Nucleus accumbens (tissue), 56 donors: ENCODE measurements around the gene ZER1.
"Not testable (repeated sequence)": the region's sequence is repeated elsewhere in the genome, so short reads cannot be mapped to it uniquely, and the experiment has no call there.

Experiments used
- DNase-seq, 56 donors: peaks; one replicate each; lab custom pipeline; 2025; lab: John Stamatoyannopoulos, UW

ZER1 gene

DNA sequence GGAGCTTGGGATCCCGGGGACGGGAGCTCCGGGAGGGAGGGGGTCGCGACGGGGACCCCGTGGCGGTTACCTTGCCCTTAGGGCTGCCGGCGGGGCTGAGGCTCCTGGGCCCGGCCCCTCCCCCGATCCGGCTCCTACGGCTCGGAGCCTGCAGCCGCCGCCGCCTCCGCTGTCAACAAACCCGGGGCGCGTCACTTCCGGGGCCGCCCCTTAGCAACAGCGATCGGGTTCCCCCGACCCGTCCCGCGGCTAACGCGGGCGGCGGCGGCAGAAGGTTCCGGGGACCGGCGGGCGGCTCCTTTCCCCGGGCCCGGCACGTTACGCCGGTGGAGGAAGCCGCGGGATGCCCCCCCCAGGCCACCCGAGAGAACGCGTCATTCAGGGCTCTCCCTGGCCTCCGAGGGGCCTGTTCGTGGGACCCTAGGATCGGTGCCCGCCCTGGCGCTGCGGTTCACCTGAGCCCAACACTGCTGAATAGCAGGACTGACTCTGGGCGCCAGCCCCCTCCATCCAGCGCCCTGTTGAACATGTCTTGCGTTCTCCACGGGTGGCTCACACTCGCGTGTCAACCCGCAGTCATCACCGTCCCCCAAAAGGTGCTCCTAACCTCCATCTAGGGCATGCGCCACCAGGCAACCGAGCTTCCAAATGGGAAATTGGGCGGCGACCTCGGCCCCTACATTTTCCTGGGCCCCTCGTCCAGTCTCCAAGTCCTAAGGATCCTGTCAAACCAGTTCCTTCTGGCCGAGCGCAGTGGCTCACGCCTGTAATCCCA lies at the start of gene ZER1:
ZER1 (minus strand) TSS at position 183 of the 775 bp plus-strand sequence. CDS start 16,362 bp downstream, outside the sequence.
- DNase-seq, result peak in 55 of 56 donors; percentile 22 to 95 (median 85)

- DNase-seq, result no peak
Measured at GRCh38 chr9:128820665-128821583, 49.2 kb upstream of the ZER1 start.

GRCh38 chr9:128819716-128820664 lies 48.3 kb upstream of the ZER1 start:
- peak in 30 of 56 donors; percentile 7 to 75 (median 36) for DNase-seq

DNA sequence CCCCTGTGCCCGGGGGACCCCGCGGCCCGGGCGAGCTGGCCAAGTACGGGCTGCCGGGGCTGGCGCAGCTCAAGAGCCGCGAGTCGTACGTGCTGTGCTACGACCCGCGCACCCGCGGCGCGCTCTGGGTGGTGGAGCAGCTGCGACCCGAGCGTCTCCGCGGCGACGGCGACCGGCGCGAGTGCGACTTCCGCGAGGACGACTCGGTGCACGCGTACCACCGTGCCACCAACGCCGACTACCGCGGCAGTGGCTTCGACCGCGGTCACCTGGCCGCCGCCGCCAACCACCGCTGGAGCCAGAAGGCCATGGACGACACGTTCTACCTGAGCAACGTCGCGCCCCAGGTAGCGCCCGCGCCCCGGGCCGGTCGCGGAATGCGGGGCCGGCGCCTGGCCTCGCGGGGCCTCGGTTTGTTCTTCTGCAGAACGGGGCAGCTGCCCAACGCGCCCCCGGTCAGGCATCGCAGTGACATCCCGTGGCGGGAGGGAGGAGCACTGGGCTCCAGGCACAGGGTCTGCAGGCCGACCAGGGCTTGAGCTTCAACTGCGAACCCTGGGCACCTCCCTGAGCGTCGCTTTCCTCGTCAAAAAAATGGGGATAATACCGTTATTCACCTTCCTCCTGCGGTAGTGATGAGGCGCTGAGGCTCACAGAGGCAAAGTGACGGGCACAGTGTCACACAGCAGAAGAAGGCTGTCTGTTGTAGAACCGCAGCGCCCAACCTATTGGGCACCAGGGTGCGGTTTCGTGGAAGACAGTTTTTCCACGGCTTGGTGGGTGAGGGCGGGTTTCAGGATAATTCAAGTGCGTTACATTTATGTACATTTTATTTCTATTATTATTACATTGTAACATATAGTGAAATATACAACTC lies 47.4 kb upstream of the ZER1 start:
- DNase-seq, result peak in 37 of 56 donors; percentile 11 to 66 (median 45)

DNA sequence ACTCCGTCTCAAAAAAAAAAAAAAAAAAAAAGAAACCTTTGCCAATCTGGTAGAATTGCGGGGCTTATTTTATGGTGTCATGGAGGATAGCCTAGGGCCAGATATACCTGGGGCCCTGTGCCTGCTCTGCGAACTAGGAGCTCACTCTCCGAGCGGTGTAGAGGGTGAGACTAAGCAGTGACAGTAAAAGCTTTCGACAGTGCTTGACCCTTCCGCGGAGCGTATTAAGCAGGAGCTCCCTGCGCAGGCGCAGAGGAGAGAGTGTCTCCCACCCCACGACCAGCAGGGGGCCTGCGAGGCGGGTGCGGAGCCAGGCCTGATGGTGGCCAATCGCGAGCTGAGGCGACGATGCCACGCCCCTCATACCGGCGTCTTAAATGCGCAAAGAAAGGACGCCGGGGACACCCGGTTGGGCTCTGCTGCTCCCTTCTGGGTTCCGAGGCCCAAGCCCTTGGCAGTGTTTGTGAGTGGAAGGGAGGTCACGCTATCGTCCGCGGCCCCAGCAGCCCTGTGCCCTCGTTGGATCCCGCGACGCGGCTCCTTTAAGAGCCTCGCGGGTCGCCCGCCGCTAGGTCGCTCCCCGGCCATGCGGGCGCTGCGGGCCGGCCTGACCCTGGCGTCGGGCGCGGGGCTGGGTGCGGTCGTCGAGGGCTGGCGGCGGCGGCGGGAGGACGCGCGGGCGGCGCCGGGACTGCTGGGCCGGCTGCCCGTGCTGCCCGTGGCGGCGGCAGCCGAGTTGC lies 46.5 kb upstream of the ZER1 start, which contains the start of gene ENDOG:
ENDOG (plus strand) TSS at position 402 of the 740 bp plus-strand sequence; CDS start at position 587, 185 bp downstream.
- peak; percentile 70 to 99 (median 96) for DNase-seq

DNA sequence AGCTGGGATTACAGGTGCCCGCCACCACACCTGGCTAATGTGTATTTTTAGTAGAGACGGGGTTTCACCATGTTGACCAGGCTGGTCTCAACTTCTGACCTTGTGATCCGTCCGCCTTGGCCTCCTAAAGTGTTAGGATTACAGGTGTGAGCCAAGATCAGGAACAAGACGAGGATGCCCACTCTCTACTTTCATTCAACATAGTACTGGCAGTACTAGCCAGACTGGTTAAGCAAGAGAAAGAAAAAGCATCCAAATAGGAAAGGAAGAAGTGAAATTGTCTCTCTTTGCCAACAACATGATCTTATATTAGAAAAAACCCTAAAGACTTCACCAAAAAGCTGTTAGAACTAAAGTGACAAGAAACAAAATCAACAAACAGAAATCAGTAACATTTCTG lies 39.1 kb upstream of the ZER1 start:
- DNase-seq, result no peak

GRCh38 chr9:128809831-128810230 lies 38.1 kb upstream of the ZER1 start:
- DNase-seq, result no peak

GRCh38 chr9:128809036-128809599 lies 37.4 kb upstream of the ZER1 start:
- DNase-seq, result no peak

DNA sequence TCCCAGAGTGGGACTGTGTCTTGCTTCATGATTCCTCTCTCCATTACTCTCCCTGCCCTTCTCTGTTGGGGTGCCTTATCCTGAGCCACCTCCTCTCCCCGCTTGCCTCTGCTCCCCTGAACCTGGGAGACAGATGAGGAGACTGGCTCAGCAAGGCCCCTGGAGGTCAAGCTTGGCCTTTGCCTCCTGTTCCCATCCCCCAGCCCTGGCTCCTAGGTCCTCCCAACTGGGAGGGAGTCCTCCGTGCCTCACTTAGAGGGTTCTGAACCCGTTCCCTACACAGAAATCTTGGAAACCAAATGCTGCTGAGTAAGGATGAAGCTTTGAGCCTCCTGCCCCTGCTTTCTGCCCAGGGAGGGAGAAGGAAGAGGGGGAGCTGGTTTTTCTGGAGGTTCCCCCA lies 36.8 kb upstream of the ZER1 start:
- no peak for DNase-seq

DNA sequence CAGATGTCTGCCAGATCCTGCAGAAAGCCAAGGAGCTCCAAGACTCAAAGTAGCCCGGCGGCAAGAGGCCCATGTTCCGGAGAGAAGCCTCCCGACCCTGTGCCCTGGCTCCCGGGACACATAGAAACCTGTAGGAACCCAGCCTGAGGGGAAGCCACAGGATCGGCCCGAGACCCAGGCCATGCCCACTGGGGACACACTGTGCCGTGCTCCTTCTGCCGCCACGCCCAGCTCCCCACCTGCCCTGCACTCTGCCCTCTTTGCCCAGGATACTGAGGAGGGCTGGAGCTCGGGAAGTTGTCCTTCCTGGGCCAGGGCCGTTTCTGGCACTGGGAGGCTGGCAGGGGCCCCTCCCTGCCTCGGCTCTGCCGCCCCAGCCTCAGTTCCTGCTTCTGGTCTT lies 36.1 kb upstream of the ZER1 start:
- DNase-seq, result no peak

DNA sequence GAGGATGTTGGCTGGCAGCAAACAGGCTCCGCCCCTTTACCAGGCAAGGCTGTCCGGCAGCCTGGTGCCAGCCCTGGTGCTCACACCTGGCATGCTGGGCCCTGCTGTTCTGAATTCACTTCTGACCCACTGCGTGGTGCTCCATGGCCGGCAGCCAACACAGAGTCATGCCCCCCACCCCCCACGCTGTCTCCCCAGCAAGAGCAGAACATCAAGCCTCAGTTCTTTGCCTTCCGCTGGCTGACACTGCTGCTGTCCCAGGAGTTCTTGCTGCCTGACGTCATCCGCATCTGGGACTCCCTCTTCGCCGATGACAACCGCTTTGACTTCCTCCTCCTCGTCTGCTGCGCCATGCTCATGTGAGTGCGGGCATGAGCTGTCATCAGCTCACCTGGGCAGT lies 33.9 kb upstream of the ZER1 start:
- DNase-seq, result peak in 47 of 56 donors; percentile 8 to 83 (median 43)

GRCh38 chr9:128802482-128802881 lies 30.8 kb upstream of the ZER1 start:
- no peak for DNase-seq

- DNase-seq, result no peak
Measured at GRCh38 chr9:128800061-128800460, 28.3 kb upstream of the ZER1 start.

- no peak for DNase-seq
Measured at GRCh38 chr9:128798896-128799295, 27.2 kb upstream of the ZER1 start.

- DNase-seq, result not testable (repeated sequence)
Measured at GRCh38 chr9:128794961-128795360, 23.2 kb upstream of the ZER1 start.

- no peak for DNase-seq
Measured at GRCh38 chr9:128792978-128793686, 21.4 kb upstream of the ZER1 start.

DNA sequence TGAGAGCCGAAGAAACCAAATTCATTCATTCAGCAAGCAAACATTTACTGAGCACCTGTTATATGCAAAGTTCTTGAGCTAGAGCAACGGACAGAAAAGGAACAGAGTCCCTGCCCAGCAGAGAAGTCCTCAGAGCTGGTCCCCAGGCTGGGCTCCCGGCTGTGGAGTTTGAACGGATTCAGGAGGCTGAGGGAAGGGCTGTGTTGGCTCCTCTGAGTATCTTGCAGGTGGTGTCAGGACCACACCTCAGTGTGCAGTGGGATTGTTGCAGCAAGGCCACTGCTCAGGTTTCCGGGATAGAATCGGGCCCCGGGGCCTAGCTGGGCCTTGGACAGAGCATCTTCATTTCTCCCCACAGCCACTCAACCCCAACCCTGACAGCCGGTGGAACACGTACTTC lies 20.4 kb upstream of the ZER1 start:
- DNase-seq, result no peak
